ENCODE results near the gene AKAP8L.

The AKAP8L gene

DNA sequence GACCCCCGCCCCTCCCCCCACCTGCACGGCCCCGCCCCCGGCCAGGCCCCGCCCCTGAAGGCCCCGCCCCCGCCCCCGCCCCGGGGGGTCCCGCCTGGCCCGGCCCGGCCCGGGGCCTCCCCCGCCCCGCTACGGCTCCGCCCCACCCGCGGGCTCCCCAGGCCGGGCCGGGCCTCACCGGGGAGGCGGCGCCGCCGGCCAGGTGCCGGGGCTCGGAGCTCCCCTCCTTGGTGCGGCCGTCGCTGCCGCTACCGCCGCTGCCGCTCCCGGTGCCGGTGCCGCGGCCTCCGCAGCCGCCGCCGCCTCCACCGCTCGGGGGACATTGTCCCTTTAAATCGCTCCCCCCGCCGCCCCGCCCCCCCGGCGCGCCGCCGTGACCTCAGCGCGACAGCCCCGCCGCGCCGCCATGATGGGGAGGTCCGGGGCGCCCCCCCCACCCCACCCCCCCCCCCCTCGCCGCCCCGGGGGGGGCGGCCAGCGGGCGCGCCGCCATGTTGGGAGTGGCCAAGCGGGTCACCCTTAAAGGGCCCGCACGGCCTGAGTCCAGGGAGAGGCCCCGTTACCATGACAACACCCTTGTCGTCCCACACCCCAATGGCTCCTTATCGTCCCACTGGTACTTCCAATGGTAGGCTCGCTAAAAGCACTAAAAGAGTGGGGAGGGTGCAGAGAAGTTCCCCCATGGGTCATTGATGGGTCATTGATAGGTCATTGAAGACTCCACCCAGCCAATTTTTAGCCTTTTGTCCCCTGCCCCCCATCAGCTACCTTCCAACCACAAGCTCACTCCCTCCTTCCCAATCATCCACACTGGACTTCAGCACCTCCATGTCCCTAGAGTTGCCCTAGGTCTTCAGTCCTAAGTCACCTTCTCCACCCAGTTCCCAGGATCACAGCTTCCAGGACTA lies 31.1 kb upstream of the AKAP8L start, which contains the start of gene WIZ:
Gene WIZ (minus strand): TSS at position 337 of the 908 bp plus-strand sequence. CDS start 1,649 bp downstream, outside the sequence.
- DNase-seq: peak in 56 of 58 donors; percentile 6 to 81 (median 63)

DNA sequence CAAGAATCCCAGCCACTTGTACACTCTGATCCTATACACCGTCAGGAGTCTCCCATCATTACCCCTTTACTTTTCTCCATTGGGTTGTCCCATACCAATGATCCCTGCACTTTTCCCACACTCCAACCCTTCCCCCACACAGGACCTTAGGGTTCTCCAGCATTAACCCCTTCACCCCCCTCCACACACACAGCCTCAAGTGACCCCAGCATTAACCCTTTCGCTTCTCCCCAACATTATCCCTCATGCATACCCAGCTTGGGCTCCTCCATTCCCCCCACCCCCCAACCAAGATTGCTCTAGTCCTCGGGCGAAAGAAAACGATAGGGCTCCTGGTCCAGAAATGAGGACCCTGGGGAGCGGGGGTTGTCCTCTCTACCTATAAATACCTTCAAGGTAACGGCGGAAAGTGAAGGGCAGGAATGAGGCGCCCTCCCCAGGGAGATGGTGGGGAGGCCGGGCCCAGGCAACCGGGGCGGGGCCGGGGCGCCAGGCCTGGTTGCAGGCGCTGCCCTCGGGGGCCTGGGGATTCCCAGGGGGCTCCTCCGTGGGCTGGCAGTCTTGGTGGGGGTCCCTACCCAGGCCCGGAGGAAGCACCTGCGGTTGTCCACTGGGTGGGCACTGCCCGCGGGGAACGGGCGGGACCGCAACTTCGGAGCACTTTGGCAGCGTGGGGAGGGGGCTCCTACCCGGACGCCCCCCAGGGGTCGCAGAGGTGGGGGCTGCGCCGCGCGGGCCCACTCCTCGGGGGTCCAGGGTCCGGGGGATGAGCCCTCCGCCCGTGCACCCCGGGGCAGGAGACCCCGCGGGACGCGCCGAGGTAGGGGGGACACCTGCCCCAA lies 30.2 kb upstream of the AKAP8L start:
- DNase-seq: peak in 1 of 58 donors; percentile 38

DNA sequence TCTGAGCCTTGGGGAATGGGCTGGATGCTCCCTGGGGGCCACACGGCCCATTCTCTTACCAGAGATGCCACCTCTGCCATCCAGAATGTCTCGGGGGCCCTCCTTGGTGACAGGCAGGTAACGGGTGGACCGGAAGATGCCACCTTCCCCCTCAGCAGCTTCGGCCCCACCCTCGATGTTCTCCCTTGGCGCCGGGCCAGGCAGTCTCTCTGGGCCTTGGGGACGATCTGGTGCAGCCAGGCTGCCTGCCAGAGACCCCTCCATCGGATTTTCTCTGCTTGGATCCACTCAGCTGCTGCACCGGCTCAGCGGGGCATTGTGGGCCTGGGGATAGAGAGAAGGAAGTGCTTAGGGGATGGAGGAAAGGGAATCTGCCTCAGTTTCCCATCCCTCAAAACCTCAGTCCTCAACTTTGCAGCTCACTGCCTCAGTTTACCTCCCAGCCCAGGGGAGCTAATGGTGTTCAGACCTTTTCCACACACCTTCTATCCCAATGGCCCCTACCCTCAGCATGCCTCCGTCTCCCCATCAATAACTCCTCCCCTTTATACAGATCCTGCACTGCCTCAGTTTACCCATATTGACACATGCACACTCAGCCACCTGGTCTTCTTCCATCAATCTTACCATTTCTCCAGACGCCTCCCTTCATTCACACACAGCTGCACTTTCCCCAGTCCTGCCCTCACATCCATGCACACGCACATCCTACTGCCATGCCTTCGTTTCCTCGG lies 29.4 kb upstream of the AKAP8L start:
- no peak for DNase-seq

DNA sequence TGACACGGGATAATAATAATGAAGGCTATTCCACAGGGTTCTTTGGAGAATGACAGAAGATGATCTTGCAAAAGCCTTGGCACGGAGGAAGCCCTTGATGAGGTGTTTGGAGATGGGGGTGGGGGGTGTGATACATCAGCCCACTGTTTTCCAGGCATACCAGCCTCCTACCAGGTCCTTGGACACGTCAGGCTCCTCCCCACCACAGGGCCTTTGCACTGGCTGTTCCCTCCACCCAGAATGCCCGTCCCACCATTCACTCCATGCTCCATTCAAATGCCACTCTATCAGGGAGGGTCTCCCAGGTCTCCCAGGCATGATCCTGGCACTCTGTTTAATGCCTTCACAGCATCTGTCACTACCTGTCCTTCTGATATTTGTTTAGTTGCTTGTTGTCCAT lies 28.3 kb upstream of the AKAP8L start:
- no peak for DNase-seq

DNA sequence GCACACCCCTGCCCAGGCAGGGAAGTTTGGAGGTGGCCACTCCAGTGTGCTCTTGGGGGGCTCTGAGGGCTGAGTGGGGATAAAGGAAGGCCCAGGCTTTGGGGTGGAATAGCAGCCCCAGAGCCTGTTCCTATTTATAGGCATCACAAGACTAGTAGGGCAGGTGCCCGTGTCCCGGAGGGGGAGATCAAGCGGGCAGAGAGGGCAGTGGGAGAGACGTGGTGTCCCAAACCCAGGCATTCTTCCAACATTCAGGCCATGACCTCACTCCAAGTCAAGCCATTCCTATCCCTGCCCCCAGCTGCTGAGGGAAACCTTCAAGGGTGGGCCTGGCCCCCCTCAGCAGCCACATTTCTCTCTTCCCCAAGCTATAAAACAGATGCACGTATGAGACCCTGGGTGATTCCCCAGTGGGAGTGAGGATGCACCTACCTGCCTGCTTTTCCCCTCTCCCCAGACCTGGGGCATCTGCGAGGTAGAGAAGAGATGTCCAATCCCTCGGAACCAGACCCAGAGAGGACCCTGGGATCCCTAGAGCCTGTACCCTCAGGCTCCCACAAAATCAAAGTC lies 27.1 kb upstream of the AKAP8L start:
- no peak for DNase-seq

DNA sequence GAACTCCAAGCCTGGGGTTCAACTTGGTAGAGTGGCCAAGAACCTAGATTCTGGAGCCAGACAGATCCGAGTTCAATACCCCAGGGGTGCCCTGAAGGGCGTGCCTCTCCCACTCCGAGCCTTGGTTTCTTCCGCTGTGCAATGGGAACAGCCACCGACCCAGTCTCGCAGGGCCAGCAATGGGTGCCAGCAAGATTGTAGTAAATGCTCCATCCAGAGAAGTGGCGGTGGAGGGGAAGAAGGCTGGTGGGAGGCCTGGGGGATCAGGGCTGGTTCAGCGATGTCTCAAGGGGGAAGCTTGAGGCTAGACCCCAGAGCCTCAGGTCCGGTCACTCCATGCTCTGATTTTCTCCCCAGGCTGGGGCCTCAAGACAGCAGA lies 26.4 kb upstream of the AKAP8L start:
- DNase-seq: no peak

DNA sequence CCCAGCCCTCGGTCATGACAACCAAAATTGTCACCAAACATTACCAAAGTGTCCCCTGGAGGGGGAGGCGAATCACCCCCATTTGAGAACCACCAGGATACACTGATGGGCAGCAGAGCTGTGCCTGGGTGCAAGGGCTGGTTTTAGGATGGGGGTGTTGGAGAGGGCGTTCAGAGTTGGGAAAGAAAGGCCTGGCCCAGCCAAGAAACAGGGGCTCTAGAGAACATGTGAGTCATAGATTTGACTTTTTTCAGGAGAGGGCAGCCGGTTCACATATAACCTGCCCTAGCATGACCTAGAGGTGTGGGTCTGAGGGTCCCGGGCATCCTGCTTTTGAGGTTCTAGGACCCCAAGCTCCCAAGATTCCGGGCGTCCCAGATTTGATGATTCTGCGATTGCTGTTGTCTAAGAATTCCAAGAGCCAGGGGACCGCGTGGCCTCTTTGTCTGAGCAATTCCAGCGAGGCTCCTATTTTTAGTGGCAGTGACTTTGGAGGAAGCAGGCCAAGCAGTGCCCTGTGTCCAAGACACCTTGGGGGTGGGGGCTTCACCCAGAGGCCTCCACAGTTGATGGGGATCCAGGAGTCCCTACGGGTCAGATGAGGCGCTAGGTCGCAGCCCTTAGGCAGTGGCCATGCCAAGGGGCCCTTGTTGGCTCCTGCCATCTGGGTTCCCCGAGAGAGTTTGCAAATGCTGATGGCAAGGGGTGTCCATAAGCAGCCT lies 25.9 kb upstream of the AKAP8L start:
- DNase-seq: no peak

DNA sequence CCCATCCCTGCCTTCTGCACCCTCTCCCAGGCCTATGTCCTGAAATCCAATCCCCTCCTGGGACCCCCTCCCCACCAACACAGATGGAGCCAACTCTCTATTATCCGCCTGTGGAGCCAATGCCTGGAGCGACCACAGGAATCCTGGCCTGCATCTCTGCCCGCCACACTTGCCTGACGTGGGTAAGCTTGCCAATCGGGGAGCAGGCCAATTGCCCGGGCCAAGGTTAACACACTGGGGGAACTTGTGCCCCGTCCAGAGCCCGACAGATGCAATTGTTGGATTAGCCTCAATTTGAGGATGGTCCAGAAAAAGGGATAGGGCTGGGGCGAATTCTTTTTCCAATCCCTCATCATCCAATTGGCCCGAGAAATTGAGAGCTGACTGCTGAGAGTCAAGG lies 25.1 kb upstream of the AKAP8L start:
- DNase-seq: peak in 32 of 58 donors; percentile 2 to 58 (median 26)

DNA sequence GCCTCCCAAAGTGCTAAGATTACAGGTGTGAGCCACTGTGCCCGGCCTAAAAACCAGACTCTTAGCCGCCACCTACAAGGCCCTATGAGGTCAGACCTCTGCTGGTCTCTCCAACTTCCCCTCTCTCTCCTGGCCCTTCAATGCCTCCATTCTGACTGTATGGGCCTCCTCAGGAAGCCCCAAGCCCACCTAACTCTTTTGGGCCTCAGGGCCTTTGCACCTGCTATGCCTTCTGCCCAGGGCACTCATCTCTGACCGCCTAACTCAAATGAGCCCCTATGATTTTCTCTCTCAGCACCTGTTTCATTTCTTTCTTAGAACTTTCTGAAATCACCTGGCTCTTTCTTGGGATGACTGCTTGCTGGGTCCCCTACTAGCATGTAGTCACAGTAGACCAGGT lies 24.5 kb upstream of the AKAP8L start:
- no peak for DNase-seq

DNA sequence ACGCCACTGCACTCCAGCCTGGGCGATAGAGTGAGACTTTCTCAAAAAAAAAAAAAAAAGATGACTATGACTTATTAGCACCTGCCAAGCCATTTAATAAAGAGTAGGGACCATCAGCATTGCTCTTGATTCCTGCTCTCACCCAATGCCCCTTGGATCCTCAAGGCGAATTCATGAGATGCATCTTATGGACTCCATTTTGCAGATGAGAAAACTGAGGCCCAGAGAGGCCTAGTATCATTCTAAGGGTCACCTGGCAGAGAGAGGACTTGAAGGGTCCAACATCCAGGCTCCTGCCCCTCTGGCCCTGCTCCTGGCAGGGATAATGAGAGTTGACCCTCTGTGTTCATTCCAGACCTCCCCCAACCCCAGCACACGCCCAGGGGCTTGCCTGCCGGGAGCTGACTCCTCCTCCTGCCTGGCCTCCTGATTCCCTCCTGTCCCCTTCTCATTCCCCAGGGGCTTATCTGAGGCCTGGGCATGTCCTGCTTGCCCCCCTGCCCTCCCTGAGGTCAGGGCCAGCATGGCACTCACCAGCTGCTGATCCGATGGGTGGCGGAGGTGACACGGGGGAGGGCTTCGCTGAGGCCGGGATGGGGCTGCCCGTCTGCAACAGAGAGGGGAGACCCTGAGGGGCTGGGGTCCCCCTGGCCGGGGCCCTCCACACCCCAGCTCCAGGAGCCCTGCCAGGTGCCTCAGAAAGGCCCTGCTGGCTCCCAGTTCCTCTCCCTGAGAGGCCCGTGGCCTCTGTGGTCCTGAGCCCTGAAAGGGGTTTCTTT lies 23.5 kb upstream of the AKAP8L start:
- DNase-seq: no peak

DNA sequence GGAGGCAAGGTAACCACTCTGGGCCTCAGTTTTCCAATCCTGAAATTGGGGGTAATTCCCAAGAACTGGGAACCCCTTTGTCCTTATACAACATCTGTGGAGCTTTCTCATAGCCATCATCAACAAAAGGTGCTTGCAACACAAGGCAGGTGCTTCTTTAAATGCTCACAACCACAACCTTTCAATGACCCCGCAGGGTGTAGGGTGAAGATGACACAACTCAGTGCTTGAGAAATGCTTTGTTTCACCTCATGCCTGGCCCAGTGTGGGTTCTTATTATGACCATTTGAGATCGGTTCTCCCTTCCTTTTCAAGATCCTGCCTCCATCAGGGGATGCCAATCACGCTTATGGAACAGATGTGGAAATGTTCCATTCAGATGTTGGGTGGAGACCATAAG lies 22.5 kb upstream of the AKAP8L start:
- no peak for DNase-seq

DNA sequence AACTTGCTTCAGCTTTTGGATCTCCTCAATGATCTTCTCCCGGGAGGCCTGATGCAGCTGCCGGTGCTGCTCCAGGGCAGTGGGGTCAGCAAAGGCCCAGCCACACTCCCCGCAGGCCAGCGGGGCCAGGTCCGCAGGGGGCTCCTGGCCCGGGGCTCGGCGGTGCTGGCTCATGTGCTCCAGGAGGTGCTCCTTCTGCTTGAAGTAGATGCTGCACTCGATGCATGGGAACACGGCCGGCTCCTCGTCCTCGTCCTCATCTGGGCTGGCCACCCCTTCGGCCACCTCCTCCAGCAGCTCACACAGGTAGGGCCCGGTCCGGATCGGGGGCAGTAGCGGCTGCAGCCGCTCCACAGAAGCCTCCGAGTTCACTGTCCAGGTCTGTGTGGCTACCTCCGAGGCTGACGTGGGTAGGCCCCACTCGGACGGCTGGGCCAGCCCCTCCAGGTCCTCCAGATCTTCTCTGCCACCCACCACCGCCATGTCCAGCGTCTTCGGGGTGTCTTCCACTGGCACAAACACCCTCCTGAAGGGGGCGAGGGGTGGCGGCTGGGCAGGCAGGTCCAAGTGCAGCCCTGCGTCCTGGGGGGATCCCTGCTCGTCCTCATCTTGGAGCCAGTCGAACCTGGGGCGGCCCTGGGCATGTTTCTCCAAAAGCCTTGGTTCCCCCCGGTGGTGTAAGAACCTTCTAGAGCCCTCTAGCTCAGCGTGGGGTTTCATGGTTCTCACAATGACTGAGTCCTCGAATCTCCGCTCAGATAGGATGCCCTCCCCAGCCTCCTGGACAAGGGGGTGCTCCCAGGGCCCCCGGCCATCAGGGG lies 21.2 kb upstream of the AKAP8L start:
- DNase-seq: no peak

DNA sequence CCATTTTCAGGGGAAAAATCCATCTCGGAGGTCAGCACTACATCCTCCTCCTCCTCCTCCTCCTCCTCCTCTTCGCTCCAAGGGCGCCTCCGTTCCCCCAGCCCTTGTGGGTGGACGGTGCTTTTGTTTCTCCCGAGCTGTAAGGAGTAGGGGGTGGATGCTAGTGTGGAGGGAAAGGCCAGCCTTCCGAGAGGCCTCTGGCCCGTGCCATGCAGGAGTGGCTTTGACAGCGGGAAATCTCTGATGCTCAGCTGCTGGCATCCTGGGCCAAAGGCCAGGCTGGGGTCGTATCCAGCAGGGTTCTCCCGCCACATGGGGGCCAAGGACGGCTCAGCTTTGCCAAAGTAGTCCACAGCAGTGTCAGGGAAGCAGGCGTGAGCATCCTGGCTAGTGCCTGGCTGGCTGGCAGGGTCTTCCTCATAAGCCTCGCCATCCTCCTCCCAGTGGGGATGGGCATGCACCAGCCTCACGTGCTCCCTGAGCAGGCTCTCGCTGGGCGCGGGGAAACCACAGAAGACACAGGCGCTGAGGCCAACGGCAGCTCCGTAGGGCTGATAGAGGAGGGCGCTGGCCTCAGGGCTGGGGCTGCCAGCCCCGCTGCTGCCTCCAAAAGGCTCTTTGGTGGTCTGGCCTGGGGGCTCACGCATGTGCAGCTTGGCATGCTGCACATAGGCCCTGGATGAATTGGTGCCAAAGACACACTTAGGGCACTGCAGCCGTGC lies 20.5 kb upstream of the AKAP8L start:
- DNase-seq: no peak

DNA sequence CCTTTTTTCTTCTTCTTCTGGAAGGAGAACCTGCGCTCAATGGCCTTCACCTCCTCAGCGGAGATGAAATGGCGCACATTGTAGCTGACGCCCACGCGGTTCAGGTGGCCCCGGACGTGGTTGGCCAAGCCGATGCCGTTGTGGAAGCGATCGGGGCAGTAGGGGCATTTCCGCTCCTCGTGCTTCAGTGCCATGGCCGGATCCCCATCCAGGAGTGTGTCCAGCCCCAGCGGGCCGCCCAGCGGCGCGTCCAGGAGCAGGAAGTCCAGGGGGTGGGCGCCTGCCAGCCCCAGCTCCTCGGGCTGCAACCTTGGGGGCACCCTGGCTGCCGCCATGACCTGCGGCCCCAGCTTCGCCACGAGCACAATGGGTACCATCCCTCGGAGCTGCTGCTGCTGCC lies 19.8 kb upstream of the AKAP8L start:
- DNase-seq: no peak

DNA sequence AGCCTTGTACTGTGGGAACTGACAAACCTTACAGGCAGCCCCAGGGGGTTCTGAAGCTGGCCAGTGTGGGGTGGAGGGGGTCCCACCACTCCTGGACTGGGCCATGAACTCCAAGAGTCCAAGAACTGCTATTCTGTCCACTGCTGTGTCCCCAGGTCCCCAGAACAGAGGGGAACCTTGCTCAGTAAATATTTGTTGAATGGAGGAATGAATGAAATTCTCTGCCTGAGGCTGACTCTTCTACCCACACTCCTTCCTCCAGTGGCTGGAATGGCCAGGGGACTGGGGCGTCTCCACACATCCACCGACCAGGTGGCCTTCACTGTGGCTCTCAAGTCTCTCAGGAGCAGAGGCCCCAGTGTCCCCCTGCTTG lies 19.3 kb upstream of the AKAP8L start:
- DNase-seq: no peak

DNA sequence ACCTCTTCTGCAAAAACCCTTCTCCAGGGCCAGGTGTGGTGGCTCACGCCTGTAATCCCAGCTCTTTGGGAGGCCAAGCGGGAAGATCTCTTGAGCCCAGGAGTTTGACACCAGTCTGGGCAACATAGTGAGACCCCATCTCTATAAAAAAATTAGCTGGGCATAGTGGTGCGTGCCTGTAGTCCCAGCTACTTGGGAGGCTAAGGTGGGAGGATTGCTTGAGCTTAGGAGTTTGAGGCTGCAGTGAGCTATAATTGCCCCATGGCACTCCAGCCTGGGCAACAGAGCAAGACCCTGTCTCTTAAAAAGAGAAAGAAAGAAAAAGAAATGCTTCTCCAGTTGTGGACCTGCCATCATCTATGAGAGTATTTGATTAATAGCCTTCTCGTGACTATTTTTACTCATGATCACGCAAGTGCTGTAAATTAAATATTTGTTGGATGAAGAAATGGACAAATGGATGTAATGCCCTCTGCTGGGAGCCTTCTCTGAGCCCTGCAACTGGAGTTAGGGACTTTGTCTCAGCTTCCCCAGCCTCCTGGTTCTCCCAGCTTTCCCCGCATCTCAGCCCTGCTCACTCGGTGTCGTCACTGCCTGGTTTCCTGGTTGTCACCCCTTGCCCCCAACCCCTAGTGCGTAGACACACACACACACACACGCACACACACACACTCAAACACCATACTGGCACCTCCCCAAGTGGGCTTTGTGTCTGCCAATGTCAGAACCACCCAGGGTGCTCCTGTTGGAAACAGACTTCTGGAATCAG lies 18.8 kb upstream of the AKAP8L start:
- DNase-seq: no peak

DNA sequence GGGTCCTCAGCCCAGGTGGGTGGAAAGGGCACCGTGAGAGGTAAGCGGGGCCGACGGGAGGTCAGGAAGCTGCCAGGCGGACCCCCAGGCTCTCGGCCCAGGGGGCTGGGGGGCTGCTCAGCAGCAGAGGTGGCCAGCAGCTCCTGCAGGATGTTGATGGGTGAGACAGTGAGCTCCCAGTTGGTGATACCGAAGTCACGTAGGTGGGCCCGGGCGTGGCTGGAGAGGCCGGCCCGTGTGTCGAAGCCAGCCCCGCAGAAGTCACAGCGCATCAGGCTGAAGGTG lies 18.0 kb upstream of the AKAP8L start:
- DNase-seq: no peak

Data from anterior cingulate cortex (tissue), 58 donors.